HL-60/S4 treated with retinoic acid at 250 ng/mL for 4 days and 3 days (cell line): ENCODE results near the gene DAND5.

ENCODE experiments used
- in situ Hi-C: fragments of 300-500 bp; cut with MboI; formaldehyde crosslinking; loops from 2 replicates; pipeline ENCODE4 v1.7.0; 2022; ENCODE audit warnings: low sequenced_read_pairs

DAND5 gene

DNA sequence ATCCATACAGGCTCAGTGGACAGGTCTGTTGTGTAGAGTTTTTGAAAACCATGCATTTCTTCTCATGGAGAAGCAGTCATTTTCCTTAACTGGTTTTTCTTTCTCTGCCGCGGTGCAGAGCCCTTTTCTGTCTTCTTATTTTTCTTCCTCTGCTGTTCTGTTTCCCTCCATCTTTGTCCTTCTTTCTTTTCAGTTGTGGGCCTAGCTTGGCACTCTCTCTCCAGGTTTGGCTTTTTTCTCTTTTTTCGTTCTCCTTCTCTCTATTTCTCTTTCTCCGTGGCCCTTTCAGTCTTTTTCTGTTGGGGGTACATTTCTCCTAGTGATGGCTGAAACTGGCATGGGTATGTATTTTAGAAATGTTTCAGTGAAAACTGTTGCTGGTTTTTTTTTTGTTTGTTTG is 50.0 kb downstream of the DAND5 start:
- in situ Hi-C loops = no loop called here

DNA sequence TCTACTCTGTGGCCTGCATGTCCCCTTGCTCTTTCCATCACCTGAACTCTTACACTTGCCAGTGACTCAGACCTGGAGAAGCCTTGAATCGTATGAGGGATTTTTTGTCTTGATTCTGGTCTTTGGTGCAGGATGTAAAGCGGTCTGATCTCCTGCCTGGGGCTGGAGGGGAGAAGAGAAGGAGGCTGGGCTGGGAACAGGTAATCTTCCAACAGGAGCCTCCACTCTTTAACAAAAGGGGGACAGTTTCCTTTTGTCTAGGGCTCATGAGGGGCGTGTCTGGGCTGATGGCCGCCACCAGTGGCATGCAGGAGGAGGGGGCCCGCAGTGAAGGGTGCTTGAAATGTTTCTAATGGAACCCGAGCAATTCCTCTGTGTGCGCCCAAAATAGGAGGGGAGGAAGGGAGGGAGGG is 50.6 kb downstream of the DAND5 start:
- in situ Hi-C loops = no loop called here

DNA sequence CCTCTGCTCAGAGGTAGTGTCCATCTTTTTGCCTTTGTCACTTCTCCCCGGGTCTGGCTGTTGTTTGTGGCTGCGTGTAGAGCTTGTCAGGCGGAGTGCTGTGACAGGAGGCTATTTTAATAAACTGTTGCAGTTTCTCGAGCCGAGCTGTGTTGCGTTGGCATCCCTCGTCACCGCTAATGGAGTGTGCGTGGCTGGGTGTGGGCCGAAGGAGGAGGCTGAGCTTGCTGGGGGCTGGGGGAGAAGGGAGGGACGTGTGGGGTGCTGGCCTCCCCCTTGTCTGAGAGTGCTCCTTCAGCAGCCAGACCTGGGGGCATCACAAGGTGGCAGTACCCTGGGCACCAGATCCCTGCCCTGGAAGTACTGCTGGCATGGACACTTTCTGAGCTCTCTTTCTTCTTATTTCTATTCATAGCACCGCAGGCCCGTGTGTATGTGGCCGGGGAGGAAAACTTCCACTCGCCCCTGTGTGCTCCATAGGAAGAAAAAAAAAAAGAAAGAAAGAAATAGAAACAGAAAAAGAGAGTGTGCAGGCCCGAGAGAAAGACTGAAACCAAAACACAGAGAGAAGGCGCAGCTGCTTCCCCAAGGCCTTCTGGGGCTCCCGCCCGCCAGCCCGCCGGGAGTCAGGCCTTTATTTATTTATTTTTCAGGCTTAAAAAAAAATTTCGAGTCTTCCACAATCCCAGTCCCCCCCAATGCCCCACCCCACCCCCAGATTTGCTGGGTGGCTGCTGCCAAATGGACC is 52.9 kb downstream of the DAND5 start:
- in situ Hi-C loops = no loop called here

DNA sequence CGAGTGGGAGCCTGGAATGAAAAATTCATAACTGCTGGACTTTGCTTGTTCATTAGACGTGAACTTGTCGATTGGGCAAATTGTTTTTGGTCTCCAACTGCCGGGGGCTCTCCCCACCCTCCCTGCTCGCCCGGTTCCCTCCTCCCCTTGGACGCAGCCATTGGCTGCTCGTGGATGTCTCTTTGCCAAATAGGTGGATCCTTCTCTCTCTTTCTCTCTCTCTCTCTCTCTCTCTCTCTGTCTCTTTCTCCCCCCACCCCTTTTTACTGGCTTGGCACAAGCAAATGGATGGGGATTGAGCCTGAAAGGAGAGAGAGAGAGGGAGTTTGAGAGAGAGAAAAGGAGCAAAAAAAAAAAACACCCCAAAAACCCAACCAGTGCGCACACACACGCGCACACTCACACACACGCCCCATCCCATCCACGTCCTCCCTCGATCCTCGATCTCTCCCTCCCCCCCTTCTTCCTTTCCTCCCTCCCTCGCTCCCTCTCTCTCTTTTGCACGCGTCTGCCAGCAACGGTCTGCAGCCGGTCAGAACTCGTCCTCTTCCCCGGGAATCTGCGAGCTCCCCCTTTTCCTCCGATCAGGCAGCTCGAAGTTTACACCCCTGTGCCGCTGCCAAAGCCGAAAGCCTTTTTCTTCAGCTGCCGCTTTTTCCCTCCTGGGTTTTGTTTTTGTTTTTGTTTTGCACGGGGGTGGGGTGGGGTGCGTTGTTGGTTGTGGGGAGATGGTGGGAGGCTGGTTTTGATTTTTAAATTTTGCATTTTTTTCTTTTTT is 53.7 kb downstream of the DAND5 start:
- in situ Hi-C loops = no loop called here

DNA sequence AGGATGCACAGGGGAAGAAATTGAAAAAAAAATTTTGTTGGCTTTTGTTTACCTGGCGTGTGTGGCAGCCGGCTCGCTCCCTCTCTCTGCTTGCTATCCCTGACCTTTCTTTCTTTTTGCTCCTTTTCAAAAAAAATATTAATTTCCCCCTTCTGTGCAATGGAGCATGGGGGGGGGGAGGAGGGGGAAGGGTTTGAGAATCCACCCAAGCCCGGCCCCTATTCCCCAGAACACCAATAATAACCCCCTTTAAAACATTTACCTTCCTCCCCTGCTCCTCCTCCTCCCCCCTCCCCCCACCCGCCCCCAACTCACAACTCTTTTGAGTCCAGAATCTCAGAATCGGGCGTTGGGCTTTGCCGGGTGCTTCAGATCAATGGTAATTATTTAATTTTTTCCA is 54.3 kb downstream of the DAND5 start:
- in situ Hi-C loops = no loop called here
